Limb (tissue), 2 donors: ENCODE data around the gene CALU.

Experiments used
- DNase-seq, 2 donors: peaks; one replicate each; pipeline ENCODE4 v3.0.0-alpha.2; 2016; ENCODE audit errors: extremely low spot score in 2 of 2

CALU gene

DNA sequence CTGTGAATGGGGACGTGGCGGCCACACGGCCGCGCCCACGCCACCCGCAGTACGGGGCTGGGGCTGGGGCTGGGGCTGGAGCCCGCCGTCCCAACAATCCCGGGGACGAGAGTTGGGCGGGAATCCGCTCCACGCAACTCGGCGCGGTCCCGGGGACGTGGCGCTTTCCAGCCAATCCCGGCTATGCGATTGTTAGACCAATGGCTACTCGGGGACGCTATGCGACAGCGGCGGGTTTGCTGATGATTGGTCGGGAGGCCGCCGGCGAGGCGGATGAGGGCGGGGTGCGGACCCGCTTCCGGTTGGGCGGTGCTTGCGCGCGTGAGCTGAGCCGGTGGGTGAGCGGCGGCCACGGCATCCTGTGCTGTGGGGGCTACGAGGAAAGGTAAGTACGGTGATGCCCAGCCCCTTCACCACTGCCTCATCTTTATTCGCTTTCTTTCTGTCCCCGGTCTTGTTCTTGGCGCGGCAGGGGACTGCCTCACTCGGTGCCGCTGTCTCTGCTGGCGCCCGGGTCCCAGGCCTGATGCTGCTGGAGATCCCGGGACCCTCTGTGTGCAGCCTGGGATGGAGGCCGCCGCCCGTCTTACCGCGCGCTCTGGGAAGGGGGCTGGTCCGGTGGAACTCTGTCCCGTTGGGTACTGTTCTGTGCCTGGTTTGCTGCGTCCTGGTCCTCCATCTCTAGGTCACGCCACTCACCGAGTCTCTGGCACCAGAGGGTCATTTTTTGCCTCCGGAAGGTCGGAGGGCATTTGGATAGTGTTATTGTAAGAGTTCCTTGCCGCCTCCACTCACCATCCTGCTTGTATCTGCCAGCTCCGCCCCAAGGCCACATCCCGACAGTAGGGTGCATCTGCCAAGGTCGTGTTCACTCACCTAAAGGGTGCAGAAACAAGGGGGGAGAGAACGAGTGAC, at the start of gene CALU:
Gene CALU, plus strand, starts transcription at position 312 of the 915 bp plus-strand sequence. CDS start 9,225 bp downstream, outside the sequence.
- DNase-seq: peak; percentile 97 to 98

DNA sequence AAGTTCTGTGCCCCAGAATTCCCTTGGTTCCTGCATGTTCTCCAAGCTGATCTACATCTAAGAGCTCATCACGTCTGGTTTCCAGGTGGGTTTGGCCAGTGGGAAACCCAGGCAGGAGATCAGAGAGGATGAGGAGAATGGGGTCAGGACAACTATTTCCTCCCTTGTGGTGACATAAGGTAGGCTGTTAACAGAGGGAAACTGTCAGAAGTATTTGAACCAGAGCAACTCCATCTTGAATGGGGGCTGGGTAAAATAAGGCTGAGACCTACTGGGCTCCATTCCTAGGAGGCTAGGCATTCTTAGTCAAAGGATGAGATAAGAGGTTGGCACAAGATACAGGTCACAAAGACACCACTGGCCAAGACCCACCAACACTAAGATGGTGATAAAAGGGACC, 47.9 kb upstream of the CALU start:
- no peak for DNase-seq

DNA sequence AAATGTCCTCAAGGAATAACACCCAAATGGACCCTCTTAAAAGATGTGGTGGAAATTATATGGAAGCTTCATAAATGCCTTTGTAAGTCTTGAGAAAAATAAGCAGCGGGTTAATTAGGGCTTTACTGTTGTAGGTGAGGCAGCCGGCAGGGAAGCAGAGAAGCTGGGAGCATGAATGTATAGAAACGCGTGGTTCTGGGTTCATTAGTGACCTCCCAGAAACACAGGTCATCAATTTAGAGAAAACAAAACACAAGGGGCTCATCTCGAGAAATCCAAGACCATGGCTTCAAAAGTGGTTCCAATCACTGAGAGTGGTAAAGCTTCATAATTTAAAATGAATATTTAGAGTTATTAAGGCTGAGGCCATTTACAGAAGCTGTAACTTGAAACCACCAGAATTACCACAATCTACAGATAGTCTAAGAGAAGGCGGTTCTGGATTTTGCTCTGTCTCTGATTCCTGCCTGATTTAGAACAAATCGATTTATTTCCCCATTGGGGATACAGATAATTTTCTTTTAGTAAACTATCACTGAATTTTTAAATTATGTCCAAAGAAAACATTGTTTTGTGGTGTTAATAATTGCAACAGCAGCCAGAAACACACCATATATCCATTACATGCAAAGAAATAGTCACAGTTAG, 46.4 kb upstream of the CALU start:
- no peak for DNase-seq

DNA sequence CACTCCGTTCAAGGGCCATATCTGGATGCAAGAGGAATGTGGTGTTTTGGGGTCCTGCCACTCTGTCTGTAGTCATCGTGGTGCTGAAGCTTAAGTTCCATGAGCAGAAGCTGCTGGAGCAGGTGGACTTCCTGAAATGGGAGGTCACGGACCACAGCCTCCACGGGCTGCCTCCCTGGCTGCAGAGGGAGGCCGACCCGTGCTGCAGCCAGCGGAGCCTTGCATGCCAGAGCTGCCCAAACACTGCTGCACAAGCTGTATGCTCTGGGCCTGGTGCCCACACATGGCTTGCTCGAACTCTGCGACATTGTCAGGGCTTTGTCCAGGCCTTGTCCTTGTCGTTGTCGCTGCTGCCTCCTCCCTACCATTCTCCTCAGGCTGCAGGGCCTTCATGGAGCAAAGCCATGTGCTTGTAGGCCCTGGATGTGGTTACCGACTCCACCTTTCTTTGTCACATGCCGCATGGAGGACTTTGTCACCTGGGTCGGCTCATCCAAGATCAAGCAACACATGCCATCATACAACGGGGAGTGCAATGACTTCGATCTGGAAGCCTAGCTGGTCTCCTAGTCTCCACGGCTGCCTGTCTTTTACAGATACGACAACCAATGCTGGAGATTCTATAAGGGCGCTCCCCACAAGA, 45.7 kb upstream of the CALU start:
- no peak for DNase-seq

DNA sequence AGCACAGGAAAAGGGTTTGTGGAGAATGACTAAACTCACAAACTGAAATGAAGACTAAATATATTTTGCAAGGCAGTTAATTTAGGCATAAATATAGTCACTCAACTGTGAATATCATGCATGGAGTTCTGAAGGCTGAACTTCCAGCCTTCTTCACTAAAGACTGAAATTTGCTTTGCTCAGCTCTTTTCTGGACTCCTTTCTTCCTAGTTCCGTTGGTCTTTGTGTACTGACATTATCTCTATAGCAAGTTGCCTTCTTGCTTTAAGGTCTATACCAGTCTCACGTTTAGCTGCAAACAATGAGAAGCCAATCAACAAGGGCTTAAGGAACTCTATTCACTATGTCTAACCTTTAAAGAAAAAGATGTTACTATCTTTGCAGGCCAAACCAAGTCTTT, 44.4 kb upstream of the CALU start:
- no peak for DNase-seq

DNA sequence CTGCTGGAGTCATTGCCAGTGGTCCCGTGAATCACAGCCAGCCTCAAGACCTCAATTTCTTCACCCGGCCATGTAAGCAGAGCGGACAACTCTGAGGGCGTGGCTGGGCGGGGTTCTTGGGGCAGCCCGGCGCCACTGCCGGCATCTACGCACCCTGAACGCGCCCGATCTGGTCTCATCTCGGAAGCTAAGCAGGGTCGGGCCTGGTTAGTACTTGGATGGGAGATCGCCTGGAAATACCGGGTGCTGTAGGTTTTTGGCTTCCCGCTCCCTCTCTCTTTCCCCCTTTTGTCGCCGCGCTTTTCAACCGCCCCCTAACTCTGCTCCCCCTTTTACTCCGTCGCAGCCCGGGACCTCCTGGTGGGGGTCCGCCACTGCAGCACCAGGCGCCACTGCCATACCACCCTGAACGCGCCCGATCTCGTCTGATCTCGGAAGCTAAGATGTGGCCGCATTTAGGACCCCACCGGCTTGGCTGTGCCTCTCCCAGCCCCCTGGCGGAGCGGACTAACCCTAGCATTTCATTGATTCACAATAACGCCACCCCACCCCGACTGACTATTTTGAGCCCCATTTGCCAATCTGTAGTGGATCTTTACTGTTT, 41.8 kb upstream of the CALU start:
- DNase-seq: peak; percentile 21 to 68

DNA sequence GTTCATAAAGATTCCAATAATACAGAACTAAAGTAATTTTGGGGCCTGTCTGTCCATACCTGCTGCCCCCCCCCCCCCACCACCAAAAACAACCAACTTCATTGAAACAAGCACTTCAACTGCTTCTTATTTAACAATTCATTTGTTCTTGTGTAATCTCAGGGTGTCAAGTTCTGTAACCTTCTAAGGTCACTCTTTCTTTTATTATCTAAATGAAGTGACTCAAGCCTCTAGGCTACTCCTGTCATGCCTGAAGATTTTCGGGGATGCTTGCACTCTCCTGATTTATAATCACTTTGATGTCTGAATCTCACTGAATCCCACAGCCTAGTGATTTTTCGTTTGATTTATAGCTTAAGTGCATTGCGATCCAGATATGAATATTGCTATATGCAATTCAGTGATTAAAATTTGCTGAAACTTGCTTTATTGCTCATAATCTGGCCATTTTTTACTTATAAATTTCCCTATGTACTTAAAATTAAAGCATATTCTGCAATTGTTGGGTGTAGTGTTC, 39.9 kb upstream of the CALU start:
- DNase-seq: no peak

DNA sequence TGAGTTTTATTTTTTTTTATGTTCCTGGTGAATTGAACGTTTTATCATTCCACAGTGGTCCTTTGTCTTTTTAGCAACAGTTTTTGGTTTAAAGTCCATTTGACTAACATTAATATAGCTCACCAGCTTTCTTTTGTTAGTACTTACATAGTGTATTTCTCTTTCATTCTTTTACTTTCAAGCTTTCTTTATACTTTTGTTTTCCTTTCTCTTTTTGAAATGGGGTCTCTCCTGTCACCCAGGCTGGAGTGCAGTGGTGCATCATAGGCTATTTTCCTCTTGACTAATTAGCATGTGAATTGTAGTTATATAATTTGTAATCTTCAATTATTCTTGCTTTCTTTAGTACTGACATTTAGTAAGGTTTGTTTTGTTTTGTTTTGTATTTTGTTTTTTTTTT, 39.3 kb upstream of the CALU start:
- no peak for DNase-seq

DNA sequence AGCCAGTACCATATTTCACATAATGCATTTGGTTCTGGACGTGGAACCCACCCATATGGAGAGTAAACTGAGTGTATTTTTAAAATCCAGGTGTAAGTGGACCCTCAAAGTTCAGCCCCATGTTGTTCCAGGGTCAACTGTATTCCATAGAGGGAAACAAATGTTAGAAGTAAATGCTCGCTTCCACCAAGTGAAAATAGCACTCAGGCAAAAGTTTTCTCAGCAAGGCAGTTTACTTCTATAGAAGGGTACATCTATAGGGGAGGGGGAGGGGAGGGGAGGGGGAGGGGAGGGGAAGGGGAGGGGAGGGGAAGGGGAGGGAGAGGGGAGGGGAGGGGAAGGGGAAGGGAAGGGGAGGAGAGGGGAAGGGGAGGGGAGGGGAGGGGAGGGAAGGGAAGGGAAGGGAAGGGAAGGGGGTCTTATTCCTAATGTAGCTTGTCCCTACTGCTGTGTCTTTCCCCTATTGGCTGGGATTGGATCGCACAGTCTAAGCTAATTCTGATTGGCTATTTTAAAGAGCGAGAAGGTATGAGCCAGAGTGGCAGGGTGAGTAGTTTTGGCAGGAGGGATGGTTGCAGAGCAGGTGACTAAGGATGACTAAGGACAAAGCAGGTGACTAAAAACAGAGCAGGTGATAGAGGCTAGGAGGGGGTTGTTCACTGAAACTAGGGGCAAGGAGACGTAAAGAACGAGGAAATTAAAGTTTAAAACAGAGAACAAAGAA, 37.9 kb upstream of the CALU start:
- DNase-seq: no peak

DNA sequence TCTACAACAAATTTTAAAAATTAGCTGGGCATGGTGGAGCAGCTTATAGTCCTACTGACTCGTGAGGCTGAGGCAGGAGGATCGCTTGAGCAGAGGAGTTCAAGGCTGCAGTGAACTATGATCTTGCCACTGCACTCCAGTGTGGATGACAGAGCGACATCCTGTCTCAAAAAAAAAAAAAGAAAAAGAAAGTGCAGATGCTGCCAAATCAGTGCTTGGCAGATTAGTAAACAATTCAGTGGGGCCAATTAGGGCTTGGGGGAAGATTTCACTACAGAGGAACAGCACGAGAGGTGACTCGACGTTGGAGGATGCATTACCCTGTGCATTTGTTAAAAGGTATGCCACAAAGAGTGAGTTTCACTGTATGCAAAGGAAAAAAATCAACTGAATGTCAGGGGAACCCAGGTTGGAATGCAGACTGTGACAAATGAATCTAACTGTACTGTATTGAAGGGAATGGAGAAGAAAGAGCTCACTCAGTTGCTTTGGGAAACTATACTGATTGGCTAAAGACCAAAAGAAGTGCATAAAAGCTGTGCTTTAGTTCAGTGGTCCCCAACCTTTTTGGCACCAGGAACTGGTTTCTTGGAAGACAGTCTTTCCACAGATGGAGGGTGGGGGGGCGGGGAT, 35.4 kb upstream of the CALU start:
- DNase-seq: no peak

DNA sequence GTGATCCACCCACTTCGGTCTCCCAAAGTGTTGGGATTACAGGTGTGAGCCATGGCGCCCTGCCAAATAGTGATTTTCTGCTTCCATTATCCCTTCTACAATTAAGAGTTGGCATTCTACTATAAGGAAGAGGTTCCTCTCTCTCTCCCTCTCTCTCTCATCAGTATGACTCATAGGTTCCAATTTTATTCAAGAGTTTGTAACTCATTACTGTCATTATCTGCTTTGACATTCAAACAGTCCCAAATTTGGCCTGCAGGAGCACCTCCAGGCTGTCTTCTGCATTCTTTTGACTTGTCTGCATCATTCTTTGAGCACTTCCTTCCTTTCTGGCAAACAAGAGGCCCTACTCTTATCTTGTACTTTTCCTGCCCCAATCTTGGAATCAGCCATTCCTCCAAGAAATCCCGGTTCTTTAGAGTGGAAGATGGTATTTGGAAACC, 33.2 kb upstream of the CALU start:
- no peak for DNase-seq

DNA sequence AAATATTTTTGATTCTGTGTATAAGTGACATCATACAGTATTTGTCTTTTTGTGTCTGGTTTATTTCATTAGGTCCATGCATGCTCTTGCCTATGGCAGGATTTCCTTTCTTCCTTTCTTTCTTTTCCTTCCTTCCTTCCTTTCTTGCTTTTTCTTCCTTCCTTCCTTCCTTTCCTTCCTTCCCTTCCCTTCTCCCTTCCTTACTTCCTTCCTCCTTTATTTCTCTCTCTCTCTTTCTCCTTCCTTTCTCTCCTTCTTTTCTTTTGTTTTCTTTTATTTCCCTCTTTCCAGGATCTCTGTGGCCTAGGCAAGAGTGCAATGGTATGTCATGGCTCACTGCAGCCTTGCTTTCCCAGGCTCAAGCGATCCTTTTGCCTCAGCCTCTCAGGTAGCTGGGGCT, 31.4 kb upstream of the CALU start:
- no peak for DNase-seq

DNA sequence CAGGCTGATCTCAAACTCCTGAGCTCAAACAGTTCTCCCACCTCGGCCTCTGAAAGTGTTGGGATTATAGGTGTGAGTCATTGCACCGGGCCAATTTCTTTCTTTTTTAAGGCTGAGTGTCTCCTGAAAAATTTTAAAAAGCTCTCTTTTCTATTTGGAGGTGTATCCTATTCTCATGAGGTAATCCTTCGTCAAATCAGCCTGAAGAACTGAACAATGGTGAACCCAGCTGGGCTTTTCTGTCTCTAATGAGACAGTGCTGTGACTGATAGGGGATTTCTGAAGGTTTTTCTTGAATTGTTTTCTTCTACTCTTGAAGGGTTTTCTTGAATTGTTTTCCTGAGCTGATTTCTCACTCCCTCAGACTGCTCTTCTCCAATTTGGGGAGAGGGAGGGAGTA, 30.9 kb upstream of the CALU start:
- DNase-seq: no peak

DNA sequence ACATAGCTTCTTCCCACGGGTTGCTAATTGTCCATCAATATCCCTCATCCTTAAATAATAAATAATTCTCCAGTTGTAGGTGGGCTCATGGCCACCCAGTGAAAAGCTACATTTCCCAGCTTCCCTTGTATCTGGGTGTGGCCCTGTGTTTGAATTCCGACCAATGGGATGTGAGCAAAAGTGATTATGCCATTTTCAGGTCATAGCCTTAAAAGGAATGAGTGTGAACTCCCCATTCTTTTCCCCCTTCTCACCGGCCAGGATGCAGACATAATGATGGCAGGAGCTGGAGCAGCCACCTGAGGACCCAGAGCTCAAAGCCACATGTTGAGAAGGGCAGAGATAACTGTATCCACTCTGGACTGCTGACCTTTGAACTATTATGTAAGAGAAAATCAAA, 30.3 kb upstream of the CALU start:
- no peak for DNase-seq

DNA sequence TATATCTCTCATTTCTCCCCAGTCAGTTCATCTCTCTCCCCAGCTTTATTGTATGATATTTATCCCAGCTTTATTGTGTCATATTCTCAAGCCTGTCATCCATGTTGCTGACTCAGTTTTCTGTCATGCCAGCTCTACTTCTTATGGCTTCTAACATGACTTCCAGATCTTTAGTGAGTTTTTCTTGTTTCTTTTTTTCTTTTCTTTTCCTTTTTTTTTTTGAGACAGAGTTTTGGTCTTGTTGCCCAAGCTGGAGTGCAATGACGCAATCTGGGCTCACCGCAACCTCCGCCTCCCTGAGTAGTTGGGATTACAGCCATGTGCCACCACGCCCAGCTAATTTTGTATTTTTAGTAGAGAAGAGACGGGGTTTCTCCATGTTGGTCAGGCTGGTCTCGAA, 28.7 kb upstream of the CALU start:
- DNase-seq: no peak

DNA sequence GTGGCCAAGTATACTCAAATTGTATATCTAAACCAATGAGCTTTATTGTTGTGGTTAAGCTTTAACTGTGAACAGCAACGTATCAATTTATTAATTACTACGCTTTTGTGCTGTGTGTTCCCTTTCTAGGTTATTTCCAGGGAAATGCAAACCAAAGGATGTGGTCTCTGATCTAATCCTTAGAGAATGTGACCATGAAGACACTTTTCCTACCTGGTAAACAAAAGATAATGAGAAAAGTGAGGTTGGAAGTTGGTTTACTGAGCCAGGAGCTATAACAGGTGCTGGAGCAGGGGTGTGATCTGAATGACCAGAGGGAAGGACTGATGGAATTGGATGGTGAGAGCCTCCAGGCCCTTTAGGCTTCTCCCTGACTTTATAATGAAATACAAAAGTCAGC, 25.4 kb upstream of the CALU start:
- no peak for DNase-seq

DNA sequence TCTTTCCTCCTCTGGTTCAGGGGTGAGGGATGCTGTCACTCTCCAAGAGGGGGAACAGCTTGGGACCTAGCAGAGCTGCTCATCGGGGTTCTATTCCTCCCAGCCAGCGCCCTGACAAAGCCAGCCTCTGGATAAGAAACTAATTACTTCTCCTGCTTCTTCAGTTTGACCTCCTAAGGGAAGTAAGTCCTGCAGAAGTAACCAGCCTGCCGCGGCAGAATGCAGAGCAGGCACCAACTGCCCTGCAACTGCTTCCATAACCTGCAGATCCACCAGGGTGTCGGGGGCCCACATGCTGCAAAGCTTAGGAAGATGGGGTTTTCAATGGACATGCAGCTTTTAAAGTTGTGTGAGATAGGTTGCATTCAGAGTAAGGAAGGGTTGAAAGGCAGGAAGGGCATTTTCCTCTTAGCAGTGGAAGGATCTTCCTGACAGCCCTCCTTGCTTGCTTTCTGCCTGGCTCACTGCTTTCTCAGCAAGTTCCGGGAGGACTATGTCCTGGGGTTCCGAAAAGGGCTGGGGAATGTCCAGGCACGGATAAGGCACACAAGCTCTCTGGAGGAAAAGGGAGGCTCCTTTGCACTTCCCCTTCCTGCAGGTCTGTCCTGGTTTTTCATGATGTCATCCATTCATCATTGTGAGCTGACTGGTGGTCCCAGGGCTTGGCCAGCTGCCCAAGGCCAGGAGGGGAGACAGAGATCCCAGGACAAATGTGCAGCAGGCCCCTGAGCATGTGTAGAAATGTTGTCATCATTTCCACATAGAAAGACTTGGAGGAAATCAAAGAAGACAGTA, 24.3 kb upstream of the CALU start:
- no peak for DNase-seq

DNA sequence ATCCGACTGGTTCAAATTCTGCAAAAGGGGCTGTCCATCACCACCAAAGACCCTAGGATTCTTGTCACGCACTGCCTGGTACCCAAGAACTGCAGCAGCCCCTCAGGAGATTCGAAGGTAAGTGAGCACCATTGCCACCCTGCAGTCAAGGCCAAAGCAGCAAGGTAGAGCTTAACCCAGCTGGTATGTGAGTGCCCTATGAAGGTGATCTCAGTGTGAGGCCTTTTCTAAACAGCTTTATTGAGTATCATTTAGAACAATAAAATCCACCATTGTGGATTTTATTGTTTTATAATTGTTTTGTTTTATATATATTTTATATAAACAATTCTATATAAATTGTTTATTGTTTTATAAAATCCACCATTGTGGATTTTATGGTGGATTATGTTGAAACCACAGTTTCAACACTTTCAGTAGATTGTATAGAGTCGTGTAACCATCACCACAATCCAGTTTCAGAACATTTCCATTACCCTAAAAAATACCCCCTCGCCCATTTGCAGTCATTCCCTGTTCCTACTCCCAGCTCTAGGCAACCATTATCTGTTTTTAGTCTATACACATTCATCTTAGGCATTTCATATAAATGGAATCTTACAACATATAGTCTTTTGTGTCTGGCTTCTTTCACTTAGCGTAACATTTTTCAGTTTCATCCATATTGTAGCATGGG, 20.1 kb upstream of the CALU start:
- DNase-seq: no peak

DNA sequence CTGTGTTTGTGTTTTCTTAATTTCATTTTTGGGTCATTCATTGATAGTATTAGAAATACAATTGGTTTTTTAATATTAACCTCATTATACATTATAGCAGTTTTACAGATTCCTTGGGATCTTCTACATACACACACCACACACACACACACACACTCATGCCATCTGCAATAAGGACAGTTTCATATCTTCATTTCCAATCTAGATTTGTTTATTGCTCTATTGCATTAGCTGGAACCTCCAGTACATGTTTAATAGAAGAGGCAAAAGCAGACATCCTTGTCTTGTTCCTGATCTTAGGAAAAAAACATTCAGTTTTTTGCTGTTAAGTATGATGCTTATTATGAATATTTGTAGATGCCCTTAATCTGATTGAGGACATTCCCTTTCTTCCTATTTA, 17.8 kb upstream of the CALU start:
- no peak for DNase-seq
